GM23338 (cell line): Measurements from ENCODE around the gene AGPS. TPM values are rescaled to one million over a fixed set of nuclear protein-coding genes. Genes with fewer than 3 reads are reported as not detected.
A peak's percentile ranks its signal among the peaks of the same experiment; 100 is the strongest.

Experiments used
- ATAC-seq: fragments of 200-7000 bp; cut with Tn5 transposase; 3 replicates; pipeline ENCODE4 v1.9.1; 2020
- DNase-seq: peaks from one replicate; pipeline ENCODE4 v3.0.0-alpha.2; 2015; ENCODE audit warnings: low spot score
- H2AFZ ChIP-seq: fragments of 200-600 bp; sonication (generic); 2 replicates; pipeline ENCODE4 v1.8.0; 2016; ENCODE audit warnings: antibody characterized with exemption, mild to moderate bottlenecking, moderate library complexity
- H3F3A ChIP-seq: fragments of 200-600 bp; sonication (generic); replicated peaks from 2 replicates; pipeline ENCODE4 v1.8.0; 2017; ENCODE audit warnings: antibody characterized with exemption, mixed run types, low read depth
- H3K27ac ChIP-seq: fragments of 200-600 bp; sonication (generic); 2 replicates; pipeline ENCODE4 v1.6.1; 2016; ENCODE audit warnings: low read depth
- H3K27me3 ChIP-seq: fragments of 200-600 bp; sonication (generic); 2 replicates; pipeline ENCODE4 v1.8.0; 2016; ENCODE audit warnings: mild to moderate bottlenecking, mixed run types, moderate library complexity; ENCODE audit not compliant: insufficient read depth
- H3K36me3 ChIP-seq: fragments of 200-600 bp; sonication (generic); 2 replicates; pipeline ENCODE4 v1.8.0; 2016; ENCODE audit warnings: mild to moderate bottlenecking; ENCODE audit not compliant: insufficient read depth
- H3K4me1 ChIP-seq: fragments of 200-600 bp; sonication (generic); 2 replicates; pipeline ENCODE4 v1.8.0; 2016; ENCODE audit warnings: mild to moderate bottlenecking, moderate library complexity; ENCODE audit not compliant: insufficient read depth
- H3K4me2 ChIP-seq: fragments of 200-600 bp; sonication (generic); 2 replicates; pipeline ENCODE4 v1.7.1; 2017; ENCODE audit warnings: mixed run types
- H3K4me3 ChIP-seq: fragments of 200-600 bp; sonication (generic); 2 replicates; pipeline ENCODE4 v1.6.1; 2016; ENCODE audit warnings: mixed run types
- H3K79me2 ChIP-seq: fragments of 200-600 bp; sonication (generic); replicated peaks from 2 replicates; pipeline ENCODE4 v1.8.0; 2017; ENCODE audit warnings: mild to moderate bottlenecking; ENCODE audit not compliant: insufficient read depth
- H3K9me2 ChIP-seq: fragments of 200-600 bp; sonication (generic); 2 replicates; pipeline ENCODE4 v1.8.0; 2017; ENCODE audit not compliant: insufficient read depth
- H4K20me1 ChIP-seq: fragments of 200-600 bp; sonication (generic); replicated peaks from 2 replicates; pipeline ENCODE4 v1.8.0; 2017; ENCODE audit warnings: mild to moderate bottlenecking; ENCODE audit not compliant: insufficient read depth
- H3K27ac Mint-ChIP-seq: 2 replicates; pipeline ENCODE4 v1.8.0; 2020; ENCODE audit warnings: inconsistent platforms, mild to moderate bottlenecking, moderate library complexity, mixed read lengths
- H3K27me3 Mint-ChIP-seq: 3 replicates; pipeline ENCODE4 v1.8.0; 2022; ENCODE audit warnings: low read depth, mild to moderate bottlenecking, moderate library complexity, mixed read lengths, inconsistent platforms; ENCODE audit not compliant: insufficient read depth, poor library complexity
- H3K36me3 Mint-ChIP-seq: 3 replicates; pipeline ENCODE4 v1.8.0; 2021; ENCODE audit warnings: low read depth, mild to moderate bottlenecking, inconsistent platforms, moderate library complexity, mixed read lengths
- H3K4me1 Mint-ChIP-seq: 3 replicates; pipeline ENCODE4 v1.8.0; 2020; ENCODE audit warnings: mild to moderate bottlenecking, inconsistent platforms, mixed read lengths
- H3K4me3 Mint-ChIP-seq: 3 replicates; pipeline ENCODE4 v1.8.0; 2021; ENCODE audit warnings: moderate library complexity, mild to moderate bottlenecking, inconsistent platforms, mixed read lengths
- H3K9me3 Mint-ChIP-seq: 3 replicates; pipeline ENCODE4 v1.8.0; 2020; ENCODE audit warnings: moderate library complexity, mild to moderate bottlenecking, inconsistent platforms, mixed read lengths
- CREB1 ChIP-seq: fragments of 250-450 bp; sonication (Bioruptor Pico); IDR thresholded peaks from 2 replicates; pipeline ENCODE4 v1.5.0; 2020; ENCODE audit warnings: low read depth, mild to moderate bottlenecking, moderate library complexity
- ETS1 ChIP-seq: IDR thresholded peaks from 2 replicates; pipeline ENCODE4 v1.6.1; 2016; ENCODE audit warnings: antibody characterized with exemption
- EZH2 ChIP-seq: fragments of 200-600 bp; sonication (generic); IDR thresholded peaks from one replicate; pipeline ENCODE4 v1.8.0; 2017; ENCODE audit warnings: antibody characterized with exemption, mild to moderate bottlenecking, low read depth; ENCODE audit not compliant: unreplicated experiment
- EZH2phosphoT487 ChIP-seq: fragments of 200-600 bp; sonication (generic); IDR thresholded peaks from one replicate; pipeline ENCODE4 v1.8.1; 2018; ENCODE audit warnings: antibody characterized with exemption; ENCODE audit not compliant: unreplicated experiment
- JUNB ChIP-seq: IDR thresholded peaks from one replicate; pipeline ENCODE4 v1.6.1; 2016; ENCODE audit warnings: antibody characterized with exemption; ENCODE audit not compliant: unreplicated experiment
- NANOG ChIP-seq: IDR thresholded peaks from 2 replicates; pipeline ENCODE4 v1.6.1; 2016; ENCODE audit warnings: antibody characterized with exemption, borderline replicate concordance
- POLR2AphosphoS5 ChIP-seq: IDR thresholded peaks from 2 replicates; pipeline ENCODE4 v1.6.1; 2016; ENCODE audit warnings: antibody characterized with exemption, low read depth
- REST ChIP-seq: IDR thresholded peaks from one replicate; pipeline ENCODE4 v1.6.1; 2018; ENCODE audit warnings: antibody characterized with exemption; ENCODE audit not compliant: unreplicated experiment
- ZNF114 ChIP-seq: fragments of 250-450 bp; sonication (Bioruptor Pico); IDR thresholded peaks from 2 replicates; pipeline ENCODE4 v1.5.0; 2020; ENCODE audit warnings: mild to moderate bottlenecking, moderate library complexity
- ZNF331 ChIP-seq: fragments of 250-450 bp; sonication (Bioruptor Pico); IDR thresholded peaks from 2 replicates; pipeline ENCODE4 v1.5.0; 2020; ENCODE audit warnings: low read depth, mild to moderate bottlenecking, moderate library complexity
- polyA plus RNA-seq: library from polyadenylated mRNA; unstranded; fragments of >200 nt; fragmentation: Nextera tagmentation; extraction: Ambion mirVana; gene quantifications from 2 replicates; pipeline ENCODE4 v1.2.1, GENCODE V29; 2016
- total RNA-seq: library from RNA; depleted of rRNA; stranded (reverse); fragments of >200 nt; shearing (Covaris generic); gene quantifications from 2 replicates; pipeline ENCODE4 v1.2.3, GENCODE V29; 2014
- TF ChIP-seq, protein P1 (sequence below), 2 experiments: fragments of 200-600 bp in 1 of 2; sonication (generic) in 1 of 2; conservative IDR thresholded peaks; 2 replicates each; pipeline versions ENCODE4 v1.5.1 to v1.6.1; 2016 to 2017; ENCODE audit warnings: antibody characterized with exemption in 2 of 2, low read depth in 2 of 2, mild to moderate bottlenecking in 2 of 2, moderate library complexity in 1 of 2

The AGPS gene
- total and polyA plus RNA-seq, 2 experiments from 2014 or later: 14.6 to 73.2 TPM

DNA sequence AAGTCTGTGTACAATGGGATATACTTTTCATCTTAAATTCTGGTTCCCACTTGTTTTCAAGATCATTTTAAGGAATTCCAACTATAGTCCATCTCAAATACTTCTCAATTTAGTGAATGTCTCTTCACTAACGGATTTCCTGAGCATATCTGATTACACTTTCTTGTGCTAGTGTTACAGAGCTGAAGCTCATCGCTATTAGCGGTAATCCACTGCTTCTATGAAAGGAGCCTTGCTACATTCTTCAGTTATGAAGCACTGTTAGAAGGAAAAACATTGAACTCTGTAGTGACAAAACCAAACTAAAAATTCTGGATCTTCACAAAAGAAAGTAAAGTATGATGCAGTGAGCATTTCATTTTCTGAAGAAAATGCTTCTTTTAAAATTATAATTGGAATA is 72.0 kb downstream of the AGPS start (continued):
- TF ChIP-seq, protein P1, sequence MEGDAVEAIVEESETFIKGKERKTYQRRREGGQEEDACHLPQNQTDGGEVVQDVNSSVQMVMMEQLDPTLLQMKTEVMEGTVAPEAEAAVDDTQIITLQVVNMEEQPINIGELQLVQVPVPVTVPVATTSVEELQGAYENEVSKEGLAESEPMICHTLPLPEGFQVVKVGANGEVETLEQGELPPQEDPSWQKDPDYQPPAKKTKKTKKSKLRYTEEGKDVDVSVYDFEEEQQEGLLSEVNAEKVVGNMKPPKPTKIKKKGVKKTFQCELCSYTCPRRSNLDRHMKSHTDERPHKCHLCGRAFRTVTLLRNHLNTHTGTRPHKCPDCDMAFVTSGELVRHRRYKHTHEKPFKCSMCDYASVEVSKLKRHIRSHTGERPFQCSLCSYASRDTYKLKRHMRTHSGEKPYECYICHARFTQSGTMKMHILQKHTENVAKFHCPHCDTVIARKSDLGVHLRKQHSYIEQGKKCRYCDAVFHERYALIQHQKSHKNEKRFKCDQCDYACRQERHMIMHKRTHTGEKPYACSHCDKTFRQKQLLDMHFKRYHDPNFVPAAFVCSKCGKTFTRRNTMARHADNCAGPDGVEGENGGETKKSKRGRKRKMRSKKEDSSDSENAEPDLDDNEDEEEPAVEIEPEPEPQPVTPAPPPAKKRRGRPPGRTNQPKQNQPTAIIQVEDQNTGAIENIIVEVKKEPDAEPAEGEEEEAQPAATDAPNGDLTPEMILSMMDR (conservative IDR thresholded peaks at IDR 0.05; ENCODE audit: low read depth in 2 of 2): no peak
- no peak for TF ChIP-seq CREB1
- TF ChIP-seq EZH2: no peak
- no peak for TF ChIP-seq EZH2phosphoT487
- TF ChIP-seq ETS1: no peak
- no peak for TF ChIP-seq ZNF331 (CRISPR knock-in tag)
- TF ChIP-seq JUNB: no peak
- no peak for TF ChIP-seq ZNF114 (CRISPR knock-in tag)
- TF ChIP-seq NANOG: no peak
- TF ChIP-seq POLR2AphosphoS5: no peak

- Histone ChIP-seq H3K4me2 (no peak overlapping the region), H4K20me1 (no peaks in the 10 kb centered on the region), H2AFZ (no peak overlapping the region), H3K27ac (no peak overlapping the region), H3F3A (no peaks in the 10 kb centered on the region), H3K4me1 (no peaks in the 10 kb centered on the region), H3K9me2 (no peaks in the 10 kb centered on the region), H3K36me3 (peaks cover 16% of the 10 kb centered on the region), H3K4me3 (no peak overlapping the region), H3K79me2 (no peaks in the 10 kb centered on the region), H3K27me3 (no peaks in the 10 kb centered on the region)
- H3K27ac Mint-ChIP-seq: no peak overlapping the region
- no peak overlapping the region for H3K4me3 Mint-ChIP-seq
- H3K4me1 Mint-ChIP-seq: no peaks in the 10 kb centered on the region
- peak; percentile 36 for DNase-seq
- H3K9me3 Mint-ChIP-seq: peaks cover 30% of the 10 kb centered on the region
- ATAC-seq: no peak
- H3K36me3 Mint-ChIP-seq: peaks cover 66% of the 10 kb centered on the region
- H3K27me3 Mint-ChIP-seq: no peaks in the 10 kb centered on the region
- no peak for TF ChIP-seq ZNF331 (CRISPR knock-in tag)
- no peak for TF ChIP-seq CREB1
- TF ChIP-seq, protein P1 (conservative IDR thresholded peaks at IDR 0.05; ENCODE audit: low read depth in 2 of 2): no peak
- no peak for TF ChIP-seq REST
- no peak for TF ChIP-seq ETS1
- TF ChIP-seq JUNB: no peak
- no peak for TF ChIP-seq NANOG
- TF ChIP-seq POLR2AphosphoS5: no peak
- no peak for TF ChIP-seq EZH2
These were observed 73.0 kb downstream of the AGPS start for GRCh38 chr2:177465400-177466138.
